Heart right ventricle (tissue), 16 donors: ENCODE measurements around the gene KCNQ1. TPM values are rescaled to one million over a fixed set of nuclear protein-coding genes. Genes with fewer than 3 reads are reported as not detected.

Experiments used
- ATAC-seq, 8 donors: fragments of 200-7000 bp; cut with Tn5 transposase; one replicate each; pipeline ENCODE4 v1.9.1; 2020; ENCODE audit warnings: mild to moderate bottlenecking in 8 of 8, moderate library complexity in 8 of 8, moderate number of reproducible peaks in 1 of 8
- DNase-seq, 2 donors: peaks; one replicate each; pipeline ENCODE4 v3.0.0-alpha.2; 2020
- H3K27ac ChIP-seq, 10 donors: fragments of 200-600 bp; sonication (generic) in 2 of 10; one replicate each; pipeline versions ENCODE4 v1.5.0 to v1.8.0; 2020 to 2022; ENCODE audit warnings: mild to moderate bottlenecking in 3 of 10
- H3K27me3 ChIP-seq, 7 donors: fragments of 200-600 bp; one replicate each; pipeline ENCODE4 v1.8.0; 2021 to 2022; ENCODE audit warnings: mild to moderate bottlenecking in 2 of 7
- H3K36me3 ChIP-seq, 9 donors: fragments of 200-600 bp; sonication (generic) in 1 of 9; one replicate each; pipeline versions ENCODE4 v1.5.0 to v1.8.0; 2020 to 2022; ENCODE audit warnings: mild to moderate bottlenecking in 2 of 9
- H3K4me1 ChIP-seq, 9 donors: fragments of 200-600 bp; sonication (generic) in 1 of 9; one replicate each; pipeline versions ENCODE4 v1.5.0 to v1.8.0; 2020 to 2022; ENCODE audit warnings: mild to moderate bottlenecking in 4 of 9
- H3K4me3 ChIP-seq, 10 donors: fragments of 200-600 bp; sonication (generic) in 2 of 10; one replicate each; pipeline versions ENCODE4 v1.5.0 to v1.8.0; 2020 to 2022; ENCODE audit warnings: mild to moderate bottlenecking in 7 of 10, moderate library complexity in 2 of 10
- H3K9me3 ChIP-seq, 11 donors: fragments of 200-600 bp in 10 of 11; sonication (generic) in 2 of 11; one replicate each; pipeline versions ENCODE4 v1.5.0 to v1.8.0; 2013 to 2022; ENCODE audit warnings: mild to moderate bottlenecking in 2 of 11, control low read depth in 1 of 11, moderate library complexity in 1 of 11
- WGBS, 2 donors: extraction: QIAGEN DNeasy Blood & Tissue Kit; methylation state at CpG; one replicate each; pipeline ENCODE4 v1.1.7; 2013; ENCODE audit warnings: inconsistent platforms in 1 of 2; 5-methylcytosine and 5-hydroxymethylcytosine counted together
- intact Hi-C, 10 donors: fragments of 100-400 bp; cut with DNase I; formaldehyde crosslinking; loops; one replicate each; pipeline versions ENCODE4 v1.11.1 to v1.14.2; 2022
- polyA plus RNA-seq, 2 donors: library from polyadenylated mRNA; stranded (reverse); fragments of 200-250 nt; gene quantifications; one replicate each; pipeline ENCODE4 v1.2.3, GENCODE V29; 2013
- total RNA-seq, 10 donors: library from RNA; stranded (reverse); fragmentation: NEBNext Ultra II Directional in 3 of 10; extraction: Animal tissue kit (Norgen Biotek cat#: 25700) in 3 of 10; gene quantifications; one replicate each; pipeline versions ENCODE4 v1.2.1 to v1.2.4, GENCODE V29; 2021 to 2023
- TF ChIP-seq, protein P1 (sequence below), 9 donors: fragments of 200-600 bp; sonication (generic) in 2 of 9; IDR thresholded peaks; one replicate each; pipeline versions ENCODE4 v1.5.0 to v1.8.0; 2021 to 2022; ENCODE audit warnings: antibody characterized with exemption in 9 of 9, mild to moderate bottlenecking in 5 of 9, moderate library complexity in 1 of 9
- donor health status: Arrhythmogenic right ventricular cardiomyopathy.
- donor health status: ischemic (EF 13 %, LVEDD 7.1; RV severe dilation, severe dysfunction).
- donor health status: healthy with polysubstance abuse.
- donor health status: DM: no; HTN: yes; CAD: no.
- donor health status: DM: no; HTN: no; CAD: no.
- donor health status: ischemic (EF 25% LVEDD 6.9; RV normal size, moderate dysfunction).
- donor health status: ischemic (EF 25% LVEDD 5.7; RV mildly dilated, moderate dysfunction).
- donor health status: healthy.
- donor health status: DM: yes; HTN: yes; CAD: no.
- donor health status: Ischemic cardiomyopathy.
- donor health status: ischemic (EF 35%, LVEDD 5.7; RV mildly dilated, moderate dysfunction).
- donor health status: nonischemic (EF 11% LVEDD 7.7; RV severe dilation, severe dysfunction).
- donor health status: DM: yes; HTN: yes; CAD: no.
- donor health status: PGD.
- donor health status: ischemic (EF 29% LVEDD 5.4; RV normal size, mild dysfunction).
- donor health status: nonischemic (EF 23%, LVEDD 6.1; RV moderate dilation, normal function).

The KCNQ1 gene
- total and polyA plus RNA-seq, 12 donors: 19.9 to 48.2 (median 33.7) TPM

GRCh38 chr11:2718817-2719438 is 274.1 kb downstream of the KCNQ1 start:
- WGBS, 2 donors: 96 to 97% methylated on average over 11 of the region's 11 CpGs

DNA sequence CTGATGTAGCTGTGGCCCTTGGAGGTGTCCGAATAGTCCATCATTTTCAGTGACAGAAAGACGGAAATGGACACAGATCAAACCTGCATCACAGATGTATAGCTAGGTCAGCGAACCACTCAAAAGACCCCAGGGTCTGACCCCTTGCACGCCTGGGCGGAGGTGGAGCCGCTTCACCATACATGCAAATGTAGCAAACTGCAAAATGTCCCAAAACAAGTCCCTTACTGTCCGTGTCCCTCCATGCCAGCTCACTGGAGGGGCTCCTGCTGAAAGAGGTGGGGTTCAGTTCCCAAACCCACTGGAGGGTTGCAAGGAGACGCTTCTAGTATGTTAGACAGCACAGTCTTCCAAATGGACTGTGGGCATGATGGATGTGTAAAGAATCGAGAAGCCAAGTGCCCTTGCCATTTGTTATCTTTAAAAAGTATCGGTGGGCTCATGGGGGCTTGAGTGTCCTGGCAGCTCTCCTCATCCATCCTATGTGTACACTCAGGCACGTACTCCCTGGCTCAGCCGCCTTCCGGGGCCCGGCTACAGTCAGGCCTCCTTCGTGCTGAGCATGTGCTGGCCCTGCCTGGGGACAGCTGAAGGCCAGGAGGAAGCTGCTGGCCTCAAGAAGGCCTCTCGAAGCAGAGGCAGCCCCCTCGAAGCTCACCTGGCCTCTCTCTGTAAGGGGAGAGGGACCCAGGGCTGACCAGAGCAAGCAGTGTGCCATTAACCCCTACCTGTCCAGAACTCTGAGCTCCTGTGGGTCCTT is 275.2 kb downstream of the KCNQ1 start:
- Histone ChIP-seq H3K27ac (no peak overlapping the region), H3K27me3 (no peaks in the 10 kb centered on the region), H3K36me3 (no peaks in the 10 kb centered on the region), H3K9me3 (no peaks in the 10 kb centered on the region), H3K4me1 (peaks cover 0 to 15% (median 4%) of the 10 kb centered on the region in 9 donors), H3K4me3 (no peak overlapping the region)
- DNase-seq (peak in 1 of 2 donors; percentile 3), ATAC-seq (no peak)
- intact Hi-C loops: loop anchor here in 1 of 10 donors (10.0 kb wide), 1 partner anchor 865 kb away; the partner anchor contains the start of gene LSP1
- TF ChIP-seq, protein P1, sequence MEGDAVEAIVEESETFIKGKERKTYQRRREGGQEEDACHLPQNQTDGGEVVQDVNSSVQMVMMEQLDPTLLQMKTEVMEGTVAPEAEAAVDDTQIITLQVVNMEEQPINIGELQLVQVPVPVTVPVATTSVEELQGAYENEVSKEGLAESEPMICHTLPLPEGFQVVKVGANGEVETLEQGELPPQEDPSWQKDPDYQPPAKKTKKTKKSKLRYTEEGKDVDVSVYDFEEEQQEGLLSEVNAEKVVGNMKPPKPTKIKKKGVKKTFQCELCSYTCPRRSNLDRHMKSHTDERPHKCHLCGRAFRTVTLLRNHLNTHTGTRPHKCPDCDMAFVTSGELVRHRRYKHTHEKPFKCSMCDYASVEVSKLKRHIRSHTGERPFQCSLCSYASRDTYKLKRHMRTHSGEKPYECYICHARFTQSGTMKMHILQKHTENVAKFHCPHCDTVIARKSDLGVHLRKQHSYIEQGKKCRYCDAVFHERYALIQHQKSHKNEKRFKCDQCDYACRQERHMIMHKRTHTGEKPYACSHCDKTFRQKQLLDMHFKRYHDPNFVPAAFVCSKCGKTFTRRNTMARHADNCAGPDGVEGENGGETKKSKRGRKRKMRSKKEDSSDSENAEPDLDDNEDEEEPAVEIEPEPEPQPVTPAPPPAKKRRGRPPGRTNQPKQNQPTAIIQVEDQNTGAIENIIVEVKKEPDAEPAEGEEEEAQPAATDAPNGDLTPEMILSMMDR (IDR thresholded peaks at IDR 0.05): no peak
- WGBS, 2 donors: 87 to 88% methylated on average over 17 of the region's 17 CpGs

More at GRCh38 chr11:2718817-2719438, 274.1 kb downstream of the KCNQ1 start:
- Histone ChIP-seq H3K27me3 (no peaks in the 10 kb centered on the region), H3K4me1 (peaks cover 0 to 12% (median 0%) of the 10 kb centered on the region in 9 donors), H3K4me3 (no peak overlapping the region), H3K9me3 (no peaks in the 10 kb centered on the region), H3K36me3 (no peaks in the 10 kb centered on the region), H3K27ac (no peak overlapping the region)
- ATAC-seq (no peak), DNase-seq (no peak)
- intact Hi-C loops: no loop called here
- TF ChIP-seq, protein P1 (IDR thresholded peaks at IDR 0.05): no peak

DNA sequence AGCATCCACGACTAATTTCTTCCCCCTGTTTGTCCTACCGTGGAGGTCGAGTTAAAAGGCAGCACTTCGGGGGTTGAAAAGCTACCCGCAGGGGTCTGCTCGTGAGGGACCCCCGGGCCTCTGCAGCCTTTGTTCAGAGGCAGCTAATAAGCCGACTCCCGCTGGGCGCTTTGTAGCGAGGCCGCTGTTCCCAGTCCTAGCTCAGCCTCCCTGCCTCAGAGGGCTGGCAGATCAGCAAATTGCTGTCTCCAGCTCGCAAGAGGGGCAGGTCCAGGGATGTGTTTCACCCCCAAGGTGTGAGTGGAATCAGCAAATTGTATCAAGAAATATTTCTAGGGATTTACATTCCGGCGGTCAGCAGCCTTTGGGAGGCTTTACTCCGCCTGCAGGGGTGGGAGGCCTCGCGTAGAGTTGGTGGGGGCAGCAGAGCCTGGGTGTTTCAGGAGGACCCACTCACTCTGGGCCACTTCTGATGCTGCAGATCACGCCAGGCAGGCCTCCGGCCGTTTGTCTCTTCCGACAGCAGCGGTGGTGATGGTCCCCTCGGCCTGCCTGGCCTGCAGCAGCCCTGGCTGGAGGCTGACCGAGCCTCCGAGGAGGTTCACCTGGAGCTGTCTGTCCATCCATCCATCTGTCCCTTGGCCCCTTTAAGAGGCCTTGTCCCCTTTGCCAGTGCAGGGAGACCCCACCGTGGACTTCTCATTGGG is 276.6 kb downstream of the KCNQ1 start:
- no peak overlapping the region for H3K4me3 ChIP-seq
- H3K27me3 ChIP-seq: no peaks in the 10 kb centered on the region
- peak in 1 of 2 donors; percentile 3 for DNase-seq
- peaks cover 0 to 22% (median 4%) of the 10 kb centered on the region in 9 donors for H3K4me1 ChIP-seq
- H3K27ac ChIP-seq: no peak overlapping the region
- intact Hi-C loops: loop anchor here in 1 of 10 donors (10.0 kb wide), 1 partner anchor 867 kb away; the partner anchor contains the start of gene LSP1
- TF ChIP-seq, protein P1 (IDR thresholded peaks at IDR 0.05): no peak
- 90 to 93% methylated on average over 27 of the region's 27 CpGs for WGBS, 2 donors
- no peaks in the 10 kb centered on the region for H3K36me3 ChIP-seq
- H3K9me3 ChIP-seq: no peaks in the 10 kb centered on the region
- ATAC-seq: no peak

- ATAC-seq: no peak
These were observed 278.1 kb downstream of the KCNQ1 start for GRCh38 chr11:2722955-2723354.

More at GRCh38 chr11:2722955-2723354, 278.1 kb downstream of the KCNQ1 start:
- Histone ChIP-seq H3K4me1 (peaks cover 0 to 18% (median 4%) of the 10 kb centered on the region in 9 donors), H3K4me3 (no peak overlapping the region), H3K36me3 (no peaks in the 10 kb centered on the region), H3K27me3 (no peaks in the 10 kb centered on the region), H3K9me3 (no peaks in the 10 kb centered on the region), H3K27ac (no peak overlapping the region)
- intact Hi-C loops: loop anchor here in 1 of 10 donors (10.0 kb wide), 1 partner anchor 868 kb away; the partner anchor contains the start of gene LSP1
- TF ChIP-seq, protein P1 (IDR thresholded peaks at IDR 0.05): no peak
- WGBS, 2 donors: 92 to 93% methylated on average over 15 of the region's 15 CpGs
- DNase-seq: no peak
